ENCODE measurements around the gene SYPL2. TPM values are rescaled to one million over a fixed set of nuclear protein-coding genes. Genes with fewer than 3 reads are reported as not detected.

Gene SYPL2
- total and polyA plus RNA-seq, 11 donors: 11.3 to 39.7 (median 25.4) TPM

GRCh38 chr1:109528712-109529111 lies 62.4 kb downstream of the SYPL2 start:
- DNase-seq: no peak
- 80 to 93% (median 89%) methylated on average over 3 of the region's 3 CpGs for WGBS, 4 donors
- TF ChIP-seq CTCF (IDR thresholded peaks at IDR 0.05) (no peak), POLR2A (IDR thresholded peaks at IDR 0.05) (no peak)

GRCh38 chr1:109529881-109530456 lies 63.6 kb downstream of the SYPL2 start:
- H3K4me3 ChIP-seq: no peak overlapping the region
- DNase-seq: no peak
- peaks cover 0 to 38% (median 19%) of the 10 kb centered on the region in 12 donors for H3K4me1 ChIP-seq
- no peaks in the 10 kb centered on the region for H3K9me3 ChIP-seq
- intact Hi-C loops (cut with DNase I): loop anchor here (2.0 to 10.0 kb wide), 9 partner anchors 31 to 268 kb away; partner anchors contain the start of genes PSMA5 (in 5 of the 10) and PSRC1 (in 2 of the 10)
- WGBS, 4 donors: 65 to 84% (median 72%) methylated on average over 8 of the region's 8 CpGs
- no peaks in the 10 kb centered on the region for H3K27me3 ChIP-seq
- H3K27ac ChIP-seq: peak overlapping the region in 1 of 12 donors; percentile 20
- ATAC-seq: no peak
- TF ChIP-seq POLR2A (IDR thresholded peaks at IDR 0.05) (no peak), CTCF (IDR thresholded peaks at IDR 0.05) (no peak)
- H3K36me3 ChIP-seq: no peaks in the 10 kb centered on the region

More at GRCh38 chr1:109528712-109529111, 62.4 kb downstream of the SYPL2 start:
- peaks cover 0 to 34% (median 18%) of the 10 kb centered on the region in 12 donors for H3K4me1 ChIP-seq
- no peaks in the 10 kb centered on the region for H3K36me3 ChIP-seq
- no peak overlapping the region for H3K27ac ChIP-seq
- H3K9me3 ChIP-seq: no peaks in the 10 kb centered on the region
- intact Hi-C loops (cut with DNase I): no loop called here
- H3K4me3 ChIP-seq: no peak overlapping the region
- no peak for ATAC-seq
- H3K27me3 ChIP-seq: no peaks in the 10 kb centered on the region

GRCh38 chr1:109530457-109531087 lies 64.2 kb downstream of the SYPL2 start:
- intact Hi-C loops (cut with DNase I): loop anchor here (2.0 to 10.0 kb wide), 9 partner anchors 32 to 268 kb away; partner anchors contain the start of genes PSMA5 (in 5 of the 10) and PSRC1 (in 2 of the 10)
- ATAC-seq (peak in 1 of 4 donors; percentile 3), DNase-seq (no peak)
- no peaks in the 10 kb centered on the region for H3K9me3 ChIP-seq
- H3K27me3 ChIP-seq: no peaks in the 10 kb centered on the region
- H3K27ac ChIP-seq: peak overlapping the region in 1 of 12 donors; percentile 20
- TF ChIP-seq CTCF (IDR thresholded peaks at IDR 0.05) (no peak), POLR2A (IDR thresholded peaks at IDR 0.05) (no peak)
- WGBS, 4 donors: 62 to 67% (median 63%) methylated on average over 12 to 13 of the region's 13 CpGs
- H3K4me1 ChIP-seq: peaks cover 0 to 44% (median 21%) of the 10 kb centered on the region in 12 donors
- H3K36me3 ChIP-seq: no peaks in the 10 kb centered on the region
- no peak overlapping the region for H3K4me3 ChIP-seq

GRCh38 chr1:109531380-109531779 lies 65.0 kb downstream of the SYPL2 start:
- 50 to 79% (median 60%) methylated on average over 4 of the region's 4 CpGs for WGBS, 4 donors
- DNase-seq: no peak
- Histone ChIP-seq H3K36me3 (no peaks in the 10 kb centered on the region), H3K27ac (peak overlapping the region in 2 of 12 donors; percentile 50 to 77), H3K4me1 (peaks cover 0 to 51% (median 23%) of the 10 kb centered on the region in 12 donors), H3K9me3 (no peaks in the 10 kb centered on the region), H3K4me3 (no peak overlapping the region), H3K27me3 (no peaks in the 10 kb centered on the region)
- ATAC-seq: no peak
- intact Hi-C loops (cut with DNase I): loop anchor here (2.0 to 10.0 kb wide), 9 partner anchors 33 to 269 kb away; partner anchors contain the start of genes PSMA5 (in 5 of the 10) and PSRC1 (in 2 of the 10)
- TF ChIP-seq POLR2A (IDR thresholded peaks at IDR 0.05): no peak
- no peak for TF ChIP-seq CTCF (IDR thresholded peaks at IDR 0.05)

All from heart left ventricle (tissue), 16 donors.